ENCODE results near the gene SHISA4. TPM values are rescaled to one million over a fixed set of nuclear protein-coding genes. Genes with fewer than 3 reads are reported as not detected.
"Not testable (repeated sequence)": the region's sequence is repeated elsewhere in the genome, so short reads cannot be mapped to it uniquely, and the experiment has no call there.

SHISA4 gene, protein sequence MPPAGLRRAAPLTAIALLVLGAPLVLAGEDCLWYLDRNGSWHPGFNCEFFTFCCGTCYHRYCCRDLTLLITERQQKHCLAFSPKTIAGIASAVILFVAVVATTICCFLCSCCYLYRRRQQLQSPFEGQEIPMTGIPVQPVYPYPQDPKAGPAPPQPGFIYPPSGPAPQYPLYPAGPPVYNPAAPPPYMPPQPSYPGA
- 19.4 and 20.9 TPM in 2 replicates for total RNA-seq (ENCODE audit: low replicate concordance)

DNA sequence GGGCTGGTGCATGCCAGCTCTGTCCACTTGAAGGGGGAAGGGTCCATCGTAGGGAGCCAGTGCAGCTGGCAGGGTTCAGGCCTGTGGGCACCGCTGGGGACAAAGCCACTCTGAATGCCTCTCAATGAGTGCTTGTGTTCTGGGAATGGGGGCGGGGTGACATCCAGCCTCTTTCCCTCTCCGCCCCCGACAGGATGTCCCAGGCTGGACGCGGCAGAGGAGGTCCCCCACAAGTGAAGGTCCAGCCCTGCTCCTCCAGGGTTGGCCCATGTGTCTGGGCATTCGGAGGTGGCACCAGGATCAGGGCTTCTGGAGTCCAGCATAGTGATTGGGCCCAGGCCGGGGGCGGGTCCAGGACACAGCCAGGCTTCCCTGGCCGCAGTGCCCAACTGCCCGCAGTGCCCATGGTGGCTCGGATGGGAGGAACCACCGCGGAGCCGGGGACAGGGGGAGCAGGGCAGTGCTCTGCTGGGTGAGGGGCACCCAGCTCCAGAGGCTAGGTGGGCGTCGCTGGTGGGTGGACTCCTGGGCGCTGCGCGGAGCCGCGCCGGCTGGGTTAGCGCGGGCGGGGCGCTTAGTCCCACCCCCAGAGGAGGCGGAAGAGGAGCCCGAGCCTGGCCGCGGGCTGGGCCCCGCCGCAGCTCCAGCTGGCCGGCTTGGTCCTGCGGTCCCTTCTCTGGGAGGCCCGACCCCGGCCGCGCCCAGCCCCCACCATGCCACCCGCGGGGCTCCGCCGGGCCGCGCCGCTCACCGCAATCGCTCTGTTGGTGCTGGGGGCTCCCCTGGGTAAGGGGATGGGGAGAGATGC is at the start of gene SHISA4:
SHISA4 (plus strand) TSS at position 617 of the 808 bp plus-strand sequence; CDS start at position 714, 97 bp downstream.
- TF ChIP-seq, protein P1, sequence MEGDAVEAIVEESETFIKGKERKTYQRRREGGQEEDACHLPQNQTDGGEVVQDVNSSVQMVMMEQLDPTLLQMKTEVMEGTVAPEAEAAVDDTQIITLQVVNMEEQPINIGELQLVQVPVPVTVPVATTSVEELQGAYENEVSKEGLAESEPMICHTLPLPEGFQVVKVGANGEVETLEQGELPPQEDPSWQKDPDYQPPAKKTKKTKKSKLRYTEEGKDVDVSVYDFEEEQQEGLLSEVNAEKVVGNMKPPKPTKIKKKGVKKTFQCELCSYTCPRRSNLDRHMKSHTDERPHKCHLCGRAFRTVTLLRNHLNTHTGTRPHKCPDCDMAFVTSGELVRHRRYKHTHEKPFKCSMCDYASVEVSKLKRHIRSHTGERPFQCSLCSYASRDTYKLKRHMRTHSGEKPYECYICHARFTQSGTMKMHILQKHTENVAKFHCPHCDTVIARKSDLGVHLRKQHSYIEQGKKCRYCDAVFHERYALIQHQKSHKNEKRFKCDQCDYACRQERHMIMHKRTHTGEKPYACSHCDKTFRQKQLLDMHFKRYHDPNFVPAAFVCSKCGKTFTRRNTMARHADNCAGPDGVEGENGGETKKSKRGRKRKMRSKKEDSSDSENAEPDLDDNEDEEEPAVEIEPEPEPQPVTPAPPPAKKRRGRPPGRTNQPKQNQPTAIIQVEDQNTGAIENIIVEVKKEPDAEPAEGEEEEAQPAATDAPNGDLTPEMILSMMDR (IDR thresholded peaks at IDR 0.05; ENCODE audit: insufficient read depth, low read length), result no peak
- peak within 1 kb of the TSS; percentile 80 for H3K4me3 ChIP-seq (ENCODE audit: low read depth, low read length)
- DNase-seq (ENCODE audit: low read depth), result no peak

DNA sequence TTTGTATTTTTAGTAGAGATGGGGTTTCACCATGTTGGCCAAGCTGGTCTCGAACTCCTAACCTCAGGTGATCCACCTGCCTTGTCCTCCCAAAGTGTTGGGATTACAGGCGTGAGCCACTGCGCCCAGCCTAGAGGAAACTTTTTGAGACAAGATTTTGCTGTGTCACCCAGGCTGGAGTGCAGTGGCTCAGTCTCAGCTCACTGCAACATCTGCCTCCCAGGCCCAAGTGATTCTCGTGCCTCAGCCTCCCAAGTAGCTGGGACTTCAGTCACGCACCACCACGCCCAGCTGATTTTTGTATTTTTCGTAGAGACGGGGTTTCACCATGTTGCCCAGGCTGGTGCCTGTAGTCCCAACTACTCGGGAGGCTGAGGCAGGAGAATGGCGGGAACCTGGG is 49.6 kb upstream of the SHISA4 start:
- DNase-seq (ENCODE audit: low read depth), result not testable (repeated sequence)

DNA sequence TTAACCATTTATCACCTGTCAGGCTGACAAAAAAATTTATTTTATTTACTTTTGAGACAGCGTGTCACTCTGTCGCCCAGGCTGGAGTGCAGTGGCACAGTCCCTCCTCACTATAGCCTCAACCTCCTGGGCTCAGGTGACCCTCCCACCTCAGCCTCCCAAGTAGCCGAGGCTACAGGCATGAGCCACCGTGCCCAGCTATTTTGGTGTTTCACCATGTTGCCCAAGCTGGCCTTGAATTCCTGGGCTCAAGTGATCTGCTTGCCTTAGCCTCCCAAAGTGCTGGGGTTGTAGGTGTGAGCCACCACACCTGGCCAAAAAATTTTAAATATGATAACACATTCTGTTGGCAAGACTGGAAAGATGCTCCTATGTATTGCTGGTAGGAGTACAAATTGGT is 48.6 kb upstream of the SHISA4 start:
- H3K4me3 ChIP-seq (ENCODE audit: low read depth, low read length), result no peak overlapping the region
- no peak for DNase-seq (ENCODE audit: low read depth)
- TF ChIP-seq, protein P1 (IDR thresholded peaks at IDR 0.05; ENCODE audit: insufficient read depth, low read length), result no peak

More for the DNA sequence above, 49.6 kb upstream of the SHISA4 start:
- H3K4me3 ChIP-seq (ENCODE audit: low read depth, low read length), result not testable (repeated sequence)

DNA sequence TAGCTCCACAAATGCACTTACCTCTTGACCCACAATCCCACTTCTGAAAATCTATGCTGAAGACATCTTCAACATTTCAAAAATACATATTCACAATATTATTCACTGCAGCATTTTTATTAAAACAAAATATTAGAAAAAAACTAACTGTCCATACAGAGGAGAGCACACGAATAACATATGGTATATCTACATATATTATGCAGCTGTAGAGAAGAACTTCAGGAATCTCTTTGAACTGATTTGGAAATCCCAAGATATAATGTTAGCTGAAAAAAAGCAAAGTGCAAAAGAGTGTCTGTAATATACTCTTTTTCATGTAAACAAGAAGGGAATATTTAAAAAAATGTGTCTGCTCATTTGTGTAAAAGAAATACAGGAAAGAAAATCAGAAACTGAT is 48.2 kb upstream of the SHISA4 start:
- TF ChIP-seq, protein P1 (IDR thresholded peaks at IDR 0.05; ENCODE audit: insufficient read depth, low read length), result no peak
- H3K4me3 ChIP-seq (ENCODE audit: low read depth, low read length), result no peak overlapping the region
- no peak for DNase-seq (ENCODE audit: low read depth)

DNA sequence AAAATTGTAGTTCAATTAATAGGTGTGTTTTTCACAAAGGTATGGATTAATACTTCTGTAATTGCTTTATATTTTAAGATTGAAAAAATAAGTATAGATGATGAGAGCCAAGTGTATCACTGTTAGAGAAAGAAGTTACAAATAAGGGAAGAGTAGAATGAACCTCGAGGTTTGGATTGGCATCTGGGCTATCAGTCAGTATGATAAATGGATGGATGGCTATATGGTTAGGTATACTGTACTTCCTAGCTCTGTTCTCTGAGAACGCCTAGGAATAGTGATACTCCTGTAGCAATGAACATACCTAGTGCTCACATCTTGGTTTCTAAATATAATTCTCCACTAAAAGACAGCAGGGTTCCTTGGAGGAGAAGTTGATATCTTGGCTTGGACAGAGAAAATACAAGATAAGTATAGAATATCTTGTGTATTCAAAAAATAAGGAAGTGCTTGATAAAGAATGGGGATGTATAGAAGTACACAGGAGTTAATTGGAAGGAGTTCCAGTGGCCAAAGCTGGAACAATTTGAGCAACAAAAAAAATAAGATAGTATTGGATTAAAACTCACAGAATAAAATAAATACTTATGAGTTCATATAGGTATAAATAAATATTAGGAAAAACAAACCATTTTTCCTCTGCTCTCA is 47.3 kb upstream of the SHISA4 start:
- no peak overlapping the region for H3K4me3 ChIP-seq (ENCODE audit: low read depth, low read length)
- TF ChIP-seq, protein P1 (IDR thresholded peaks at IDR 0.05; ENCODE audit: insufficient read depth, low read length), result no peak
- no peak for DNase-seq (ENCODE audit: low read depth)

DNA sequence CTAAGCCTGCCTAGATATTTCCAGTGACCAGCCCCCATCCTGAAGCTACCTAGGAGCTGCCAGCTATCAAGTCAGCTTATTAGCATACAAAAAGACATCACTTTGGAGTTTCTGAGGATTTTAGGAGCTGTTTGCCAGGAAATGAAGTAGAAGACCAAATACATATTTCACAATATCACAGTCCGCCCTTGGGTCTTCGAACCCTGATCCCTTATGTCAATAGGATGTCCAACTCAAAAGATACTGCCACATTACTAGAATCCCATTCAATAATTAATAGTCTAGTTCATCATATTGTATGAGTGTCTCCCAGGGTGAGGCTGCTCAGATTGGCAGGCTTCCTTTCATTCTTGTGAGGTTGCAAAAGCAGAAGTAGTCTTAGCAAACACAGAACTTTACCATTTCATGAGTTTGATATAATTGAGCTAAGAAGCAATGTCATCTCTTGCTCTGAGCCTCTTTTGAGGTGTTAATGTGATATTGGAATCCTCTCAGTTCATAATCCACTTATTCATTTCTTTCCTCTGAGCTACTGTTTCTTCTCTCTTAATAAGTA is 46.1 kb upstream of the SHISA4 start:
- TF ChIP-seq, protein P1 (IDR thresholded peaks at IDR 0.05; ENCODE audit: insufficient read depth, low read length), result no peak
- H3K4me3 ChIP-seq (ENCODE audit: low read depth, low read length), result no peak overlapping the region
- no peak for DNase-seq (ENCODE audit: low read depth)
